Fibroblast of lung (primary cell): ENCODE measurements around the gene TRAPPC12. TPM values are rescaled to one million over a fixed set of nuclear protein-coding genes. Genes with fewer than 3 reads are reported as not detected.

ENCODE experiments used
- DNase-seq, 2 donors: peaks; one replicate each; pipeline versions ENCODE4 v3.0.0 to v3.0.0-alpha.2; 2010; ENCODE audit warnings: low read depth in 2 of 2
- H2AFZ ChIP-seq: 2 replicates; pipeline ENCODE4 v1.5.1; 2012; ENCODE audit warnings: low read length, control low read depth, inconsistent platforms
- H3K27ac ChIP-seq: 2 replicates; pipeline ENCODE4 v1.5.1; 2011; ENCODE audit warnings: low read length, control low read depth; ENCODE audit not compliant: insufficient read depth
- H3K27me3 ChIP-seq: 2 replicates; pipeline ENCODE4 v1.5.1; 2011; ENCODE audit warnings: mild to moderate bottlenecking, low read length; ENCODE audit not compliant: control insufficient read depth, insufficient read depth
- H3K36me3 ChIP-seq: 2 replicates; pipeline ENCODE4 v1.5.1; 2011; ENCODE audit warnings: low read length; ENCODE audit not compliant: control insufficient read depth, insufficient read depth
- H3K4me1 ChIP-seq: 2 replicates; pipeline ENCODE4 v1.5.1; 2011; ENCODE audit warnings: low read length; ENCODE audit not compliant: control insufficient read depth, insufficient read depth; ENCODE audit errors: extremely low read depth
- H3K4me2 ChIP-seq: 2 replicates; pipeline ENCODE4 v1.5.1; 2011; ENCODE audit warnings: low read length, control low read depth; ENCODE audit not compliant: insufficient read depth; ENCODE audit errors: extremely low read depth
- H3K4me3 ChIP-seq, 4 experiments: fragments of 200-600 bp in 1 of 4; sonication (generic) in 1 of 4; replicated peaks in 1 of 4; 2 replicates each; pipeline ENCODE4 v1.5.1; 2011 to 2016; ENCODE audit warnings: low read length in 4 of 4, low read depth in 3 of 4, mild to moderate bottlenecking in 3 of 4, control low read depth in 2 of 4, inconsistent platforms in 1 of 4, mixed read lengths in 1 of 4; ENCODE audit not compliant: insufficient read depth in 1 of 4; ENCODE audit errors: control extremely low read depth in 1 of 4
- H3K79me2 ChIP-seq: 2 replicates; pipeline ENCODE4 v1.5.1; 2012; ENCODE audit warnings: mild to moderate bottlenecking, low read length, inconsistent platforms; ENCODE audit not compliant: control insufficient read depth, insufficient read depth
- H3K9ac ChIP-seq: 2 replicates; pipeline ENCODE4 v1.5.1; 2011; ENCODE audit warnings: mild to moderate bottlenecking, low read length, control low read depth; ENCODE audit not compliant: insufficient read depth
- H3K9me3 ChIP-seq: 2 replicates; pipeline ENCODE4 v1.5.1; 2012; ENCODE audit warnings: low read depth, low read length; ENCODE audit not compliant: control insufficient read depth, insufficient read depth
- H4K20me1 ChIP-seq: 2 replicates; pipeline ENCODE4 v1.5.1; 2011; ENCODE audit warnings: low read length; ENCODE audit not compliant: control insufficient read depth, insufficient read depth; ENCODE audit errors: extremely low read depth
- EZH2 ChIP-seq: IDR thresholded peaks from 2 replicates; pipeline ENCODE4 v1.5.1; 2012; ENCODE audit warnings: low read length, control low read depth, mild to moderate bottlenecking; ENCODE audit errors: missing control alignments
- polyA plus RNA-seq, 2 donors: library from polyadenylated mRNA; depleted of rRNA in 1 of 2; stranded (reverse) in 1 of 2; unstranded in 1 of 2; fragments of >200 nt; gene quantifications; 2 replicates each; pipeline ENCODE4 v1.2.1, GENCODE V29; 2011 to 2012; ENCODE audit warnings: missing spikeins in 1 of 2
- total RNA-seq: library from RNA; depleted of rRNA; stranded (reverse); fragments of >200 nt; gene quantifications from 2 replicates; pipeline ENCODE4 v1.2.1, GENCODE V29; 2014
- TF ChIP-seq, protein P1 (sequence below), 2 donors: IDR thresholded peaks in 1 of 2; conservative IDR thresholded peaks in 1 of 2; 1 replicate in 1 of 2; 2 replicates in 1 of 2; pipeline ENCODE4 v1.5.1; 2011 to 2012; ENCODE audit warnings: low read length in 2 of 2, control low read depth in 1 of 2, inconsistent platforms in 1 of 2, low read depth in 1 of 2, mild to moderate bottlenecking in 1 of 2

The TRAPPC12 gene
- total and polyA plus RNA-seq, 2 donors (not counting 1 experiment from before 2014, with no cell fraction given) = 33.7 to 53.2 TPM

DNA sequence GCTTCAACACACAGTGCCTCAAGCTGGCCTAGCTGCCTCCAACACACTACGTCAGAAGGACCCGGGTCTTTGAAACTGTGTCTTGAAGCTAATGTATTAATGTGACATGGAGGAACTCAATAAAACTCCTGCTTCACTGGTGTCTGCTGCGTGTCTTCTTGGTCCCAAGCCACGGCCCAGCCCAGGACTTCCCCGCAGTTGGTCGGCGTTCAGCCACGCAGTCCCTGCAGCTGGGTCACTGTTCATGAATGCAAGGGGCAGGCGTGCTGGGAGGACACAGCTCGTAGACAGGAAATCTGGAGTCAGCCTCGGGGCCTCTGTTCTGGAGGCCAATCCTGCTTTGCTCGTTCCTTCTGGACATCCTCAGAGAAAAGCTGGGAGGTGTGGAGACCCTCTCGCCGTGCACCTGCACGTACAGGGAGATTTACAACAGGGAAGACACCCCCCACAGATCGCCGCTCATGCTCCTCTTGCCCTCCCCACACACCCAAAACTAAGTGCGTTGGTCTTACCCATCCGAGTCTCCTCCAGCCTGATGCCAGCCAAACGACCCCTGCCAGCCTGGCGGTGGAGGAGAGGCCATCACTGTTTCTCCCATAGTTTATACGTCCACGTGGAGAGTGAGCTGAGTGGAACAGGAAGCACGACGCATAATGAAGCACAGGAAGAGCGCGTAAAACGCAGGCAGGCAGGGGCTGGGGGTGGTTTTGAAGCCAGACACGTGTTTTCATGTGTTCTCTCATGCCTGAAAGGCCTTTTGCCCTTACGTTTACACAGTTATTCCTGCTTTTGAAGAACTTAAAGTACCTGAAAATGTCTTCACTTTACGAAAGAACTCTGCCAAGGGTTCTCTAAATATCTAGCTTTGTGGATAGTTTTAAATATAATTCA is 100.2 kb downstream of the TRAPPC12 start:
- no peak for TF ChIP-seq EZH2
- TF ChIP-seq, protein P1, sequence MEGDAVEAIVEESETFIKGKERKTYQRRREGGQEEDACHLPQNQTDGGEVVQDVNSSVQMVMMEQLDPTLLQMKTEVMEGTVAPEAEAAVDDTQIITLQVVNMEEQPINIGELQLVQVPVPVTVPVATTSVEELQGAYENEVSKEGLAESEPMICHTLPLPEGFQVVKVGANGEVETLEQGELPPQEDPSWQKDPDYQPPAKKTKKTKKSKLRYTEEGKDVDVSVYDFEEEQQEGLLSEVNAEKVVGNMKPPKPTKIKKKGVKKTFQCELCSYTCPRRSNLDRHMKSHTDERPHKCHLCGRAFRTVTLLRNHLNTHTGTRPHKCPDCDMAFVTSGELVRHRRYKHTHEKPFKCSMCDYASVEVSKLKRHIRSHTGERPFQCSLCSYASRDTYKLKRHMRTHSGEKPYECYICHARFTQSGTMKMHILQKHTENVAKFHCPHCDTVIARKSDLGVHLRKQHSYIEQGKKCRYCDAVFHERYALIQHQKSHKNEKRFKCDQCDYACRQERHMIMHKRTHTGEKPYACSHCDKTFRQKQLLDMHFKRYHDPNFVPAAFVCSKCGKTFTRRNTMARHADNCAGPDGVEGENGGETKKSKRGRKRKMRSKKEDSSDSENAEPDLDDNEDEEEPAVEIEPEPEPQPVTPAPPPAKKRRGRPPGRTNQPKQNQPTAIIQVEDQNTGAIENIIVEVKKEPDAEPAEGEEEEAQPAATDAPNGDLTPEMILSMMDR (conservative IDR thresholded peaks at IDR 0.05 in 1 of 2, IDR thresholded peaks at IDR 0.05 in 1 of 2; ENCODE audit: low read depth in 1 of 2, low read length in 2 of 2) = no peak
- Histone ChIP-seq H3K4me2 (no peak overlapping the region), H2AFZ (no peak overlapping the region), H3K9ac (no peak overlapping the region), H3K36me3 (peaks cover 7% of the 10 kb centered on the region), H3K4me3 (no peak overlapping the region), H3K4me1 (no peaks in the 10 kb centered on the region), H3K27ac (no peak overlapping the region), H3K27me3 (no peaks in the 10 kb centered on the region), H3K79me2 (no peaks in the 10 kb centered on the region), H4K20me1 (no peaks in the 10 kb centered on the region), H3K9me3 (no peaks in the 10 kb centered on the region)
- DNase-seq = no peak

DNA sequence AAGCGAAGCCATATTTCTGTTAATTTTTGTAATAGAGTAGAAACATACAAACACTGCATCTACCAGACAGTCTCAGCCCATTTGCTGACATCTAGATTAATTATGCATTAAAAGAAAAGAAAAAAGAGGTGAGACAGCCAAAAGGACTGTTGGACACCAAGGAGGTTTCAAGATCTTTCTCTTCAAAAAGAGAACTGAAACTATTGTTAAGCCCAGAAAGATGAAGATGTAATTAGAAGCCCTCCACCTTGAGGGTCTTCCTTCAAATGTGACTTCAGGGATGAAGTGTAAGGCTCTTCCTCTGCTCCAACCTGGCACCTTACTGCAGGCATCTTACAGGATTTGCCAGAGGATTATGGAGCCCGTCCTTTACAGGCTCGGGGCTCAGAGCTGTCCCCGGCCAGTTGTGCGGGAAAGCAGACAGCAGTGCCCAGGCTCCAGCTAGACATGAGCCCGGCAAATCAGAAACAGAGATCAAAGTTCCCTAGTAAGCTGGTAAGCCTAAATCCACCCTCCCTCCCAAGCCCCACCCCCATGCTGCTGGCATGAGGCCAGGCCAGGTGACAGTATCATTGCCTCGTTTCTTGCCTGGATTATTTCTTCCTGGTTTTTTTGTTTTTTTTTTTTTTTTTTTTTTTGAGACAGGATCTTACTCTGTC is 101.0 kb downstream of the TRAPPC12 start:
- Histone ChIP-seq H3K79me2 (no peaks in the 10 kb centered on the region), H3K4me2 (no peak overlapping the region), H3K27ac (no peak overlapping the region), H2AFZ (no peak overlapping the region), H4K20me1 (no peaks in the 10 kb centered on the region), H3K9me3 (no peaks in the 10 kb centered on the region), H3K4me1 (no peaks in the 10 kb centered on the region), H3K36me3 (peaks cover 7% of the 10 kb centered on the region), H3K27me3 (no peaks in the 10 kb centered on the region), H3K4me3 (no peak overlapping the region), H3K9ac (no peak overlapping the region)
- TF ChIP-seq, protein P1 (conservative IDR thresholded peaks at IDR 0.05 in 1 of 2, IDR thresholded peaks at IDR 0.05 in 1 of 2; ENCODE audit: low read depth in 1 of 2, low read length in 2 of 2) = no peak
- TF ChIP-seq EZH2 = no peak
- DNase-seq = no peak

DNA sequence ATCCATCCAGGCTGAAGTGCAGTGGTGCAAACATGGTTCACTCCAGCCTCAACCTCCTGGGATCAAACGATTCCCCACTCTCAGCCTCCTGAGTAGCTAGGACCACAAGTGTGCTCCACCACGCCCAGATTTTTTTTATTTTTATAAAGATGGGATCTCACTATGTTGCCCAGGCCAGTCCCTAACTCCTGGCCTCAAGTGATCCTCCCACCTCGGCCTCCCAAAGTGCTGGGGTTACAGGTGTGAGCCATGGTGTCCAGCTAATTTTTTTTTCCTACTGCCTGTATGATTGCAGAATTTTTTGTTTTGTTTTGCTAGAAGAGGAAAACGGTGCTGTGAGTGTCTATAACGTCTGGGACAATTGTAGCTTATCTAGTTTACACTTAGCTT is 101.5 kb downstream of the TRAPPC12 start:
- Histone ChIP-seq H3K27ac (no peak overlapping the region), H4K20me1 (no peaks in the 10 kb centered on the region), H3K79me2 (no peaks in the 10 kb centered on the region), H3K9ac (no peak overlapping the region), H3K4me3 (no peak overlapping the region), H3K4me1 (no peaks in the 10 kb centered on the region), H3K4me2 (no peak overlapping the region), H2AFZ (no peak overlapping the region), H3K9me3 (no peaks in the 10 kb centered on the region), H3K36me3 (peaks cover 7% of the 10 kb centered on the region), H3K27me3 (no peaks in the 10 kb centered on the region)
- DNase-seq = no peak
- TF ChIP-seq, protein P1 (conservative IDR thresholded peaks at IDR 0.05 in 1 of 2, IDR thresholded peaks at IDR 0.05 in 1 of 2; ENCODE audit: low read depth in 1 of 2, low read length in 2 of 2) = no peak
- TF ChIP-seq EZH2 = no peak
